SK-N-MC (cell line): ENCODE results near the gene UBE2G2.

Experiments used
- DNase-seq: peaks from one replicate; pipeline ENCODE4 v3.0.0-alpha.2; 2011; ENCODE audit warnings: low read depth, low spot score
- H3K27ac ChIP-seq: fragments of 200-600 bp; sonication (generic); 2 replicates; pipeline ENCODE4 v1.5.1; 2016; ENCODE audit warnings: mixed run types
- H3K36me3 ChIP-seq: fragments of 200-600 bp; sonication (generic); 2 replicates; pipeline ENCODE4 v1.6.1; 2017; ENCODE audit warnings: antibody characterized with exemption, low read length, mixed read lengths; ENCODE audit not compliant: insufficient read depth
- H3K4me3 ChIP-seq: fragments of 200-600 bp; sonication (generic); 2 replicates; pipeline ENCODE4 v1.5.1; 2016
- H3K9ac ChIP-seq: fragments of 200-600 bp; sonication (generic); 2 replicates; pipeline ENCODE4 v1.8.0; 2017; ENCODE audit warnings: mixed run types, mixed read lengths; ENCODE audit not compliant: insufficient read length
- H3K9me3 ChIP-seq: fragments of 200-600 bp; sonication (generic); 2 replicates; pipeline ENCODE4 v1.6.1; 2017; ENCODE audit warnings: low read depth, mild to moderate bottlenecking, antibody characterized with exemption, low read length, moderate library complexity, mixed read lengths
- EZH2 ChIP-seq: fragments of 200-600 bp; sonication (generic); IDR thresholded peaks from one replicate; pipeline ENCODE4 v1.6.1; 2017; ENCODE audit warnings: antibody characterized with exemption
- FOXP2 ChIP-seq: optimal IDR thresholded peaks from 2 replicates; pipeline ENCODE3; 2011; ENCODE audit warnings: mild to moderate bottlenecking, moderate library complexity; ENCODE audit not compliant: insufficient read depth; ENCODE audit errors: extremely low read length, control extremely low read depth
- POLR2AphosphoS5 ChIP-seq: IDR thresholded peaks from 2 replicates; pipeline ENCODE4 v1.6.1; 2012; ENCODE audit warnings: mild to moderate bottlenecking, low read depth, low read length, borderline replicate concordance

The UBE2G2 gene

GRCh38 chr21:44817914-44818639 lies 16.5 kb upstream of the UBE2G2 start, which contains the start of gene SUMO3:
Gene SUMO3, minus strand, starts transcription at chr21:44818062. Its CDS starts 94 bp downstream, at chr21:44817968.
- DNase-seq: no peak
- TF ChIP-seq FOXP2 (no peak), EZH2 (no peak), POLR2AphosphoS5 (no peak)
- Histone ChIP-seq H3K9me3 (peaks cover 4% of the 10 kb centered on the region; the same call in 1 of the 2 replicates), H3K36me3 (peaks cover 8% of the 10 kb centered on the region; the same call in 1 of the 2 replicates), H3K4me3 (peak within 1 kb of the TSS; percentile 90), H3K9ac (peak within 1 kb of the TSS; percentile 71), H3K27ac (peak within 1 kb of the TSS; percentile 74; the same call in 1 of the 2 replicates)

GRCh38 chr21:44817506-44817880 lies 15.9 kb upstream of the UBE2G2 start:
- no peak for DNase-seq
- TF ChIP-seq POLR2AphosphoS5 (peak; percentile 29; the same call in 1 of the 2 replicates), FOXP2 (no peak), EZH2 (no peak)
- H3K9ac ChIP-seq: peak overlapping the region; percentile 71
- H3K36me3 ChIP-seq: peaks cover 9% of the 10 kb centered on the region; the same call in 1 of the 2 replicates
- no peaks in the 10 kb centered on the region for H3K9me3 ChIP-seq
- H3K4me3 ChIP-seq: peak overlapping the region; percentile 90
- H3K27ac ChIP-seq: peak overlapping the region; percentile 74; the same call in 1 of the 2 replicates

- DNase-seq: no peak
- Histone ChIP-seq H3K27ac (no peak overlapping the region), H3K36me3 (peaks cover 11% of the 10 kb centered on the region; the same call in 1 of the 2 replicates), H3K9me3 (no peaks in the 10 kb centered on the region), H3K9ac (peak overlapping the region; percentile 71), H3K4me3 (peak overlapping the region; percentile 90)
- TF ChIP-seq POLR2AphosphoS5: no peak
- TF ChIP-seq EZH2: no peak
- TF ChIP-seq FOXP2: no peak
Observed at GRCh38 chr21:44816761-44817505, 15.3 kb upstream of the UBE2G2 start.

- Histone ChIP-seq H3K36me3 (peaks cover 11% of the 10 kb centered on the region; the same call in 1 of the 2 replicates), H3K9me3 (no peaks in the 10 kb centered on the region), H3K4me3 (peak overlapping the region; percentile 90), H3K27ac (no peak overlapping the region), H3K9ac (no peak overlapping the region)
- DNase-seq: no peak
- no peak for TF ChIP-seq EZH2
- TF ChIP-seq POLR2AphosphoS5: no peak
- TF ChIP-seq FOXP2: no peak
Observed at GRCh38 chr21:44815852-44816628, 14.4 kb upstream of the UBE2G2 start.

- H3K36me3 ChIP-seq: peaks cover 12% of the 10 kb centered on the region; the same call in 1 of the 2 replicates
- H3K9ac ChIP-seq: no peak overlapping the region
- no peak overlapping the region for H3K27ac ChIP-seq
Observed at GRCh38 chr21:44815225-44815624, 13.6 kb upstream of the UBE2G2 start.

GRCh38 chr21:44814498-44815023 lies 12.9 kb upstream of the UBE2G2 start:
- Histone ChIP-seq H3K27ac (no peak overlapping the region), H3K4me3 (no peak overlapping the region), H3K36me3 (peaks cover 19% of the 10 kb centered on the region; the same call in 1 of the 2 replicates), H3K9me3 (no peaks in the 10 kb centered on the region), H3K9ac (no peak overlapping the region)
- TF ChIP-seq POLR2AphosphoS5 (no peak), FOXP2 (no peak), EZH2 (no peak)
- DNase-seq: no peak

More at GRCh38 chr21:44815225-44815624, 13.6 kb upstream of the UBE2G2 start:
- Histone ChIP-seq H3K9me3 (no peaks in the 10 kb centered on the region), H3K4me3 (no peak overlapping the region)
- TF ChIP-seq FOXP2 (no peak), POLR2AphosphoS5 (no peak), EZH2 (no peak)
- no peak for DNase-seq

- TF ChIP-seq FOXP2 (no peak), EZH2 (no peak), POLR2AphosphoS5 (no peak)
- Histone ChIP-seq H3K36me3 (peaks cover 27% of the 10 kb centered on the region; the same call in 1 of the 2 replicates), H3K9ac (no peak overlapping the region)
Observed at GRCh38 chr21:44813727-44814126, 12.1 kb upstream of the UBE2G2 start.

GRCh38 chr21:44813149-44813548 lies 11.5 kb upstream of the UBE2G2 start:
- Histone ChIP-seq H3K36me3 (peaks cover 31% of the 10 kb centered on the region; the same call in 1 of the 2 replicates), H3K4me3 (no peak overlapping the region), H3K27ac (no peak overlapping the region), H3K9me3 (no peaks in the 10 kb centered on the region), H3K9ac (no peak overlapping the region)
- TF ChIP-seq POLR2AphosphoS5: no peak
- TF ChIP-seq EZH2: no peak
- TF ChIP-seq FOXP2: no peak
- no peak for DNase-seq

More at GRCh38 chr21:44813727-44814126, 12.1 kb upstream of the UBE2G2 start:
- no peaks in the 10 kb centered on the region for H3K9me3 ChIP-seq
- H3K27ac ChIP-seq: no peak overlapping the region
- DNase-seq: no peak
- H3K4me3 ChIP-seq: no peak overlapping the region
